ENCODE data around the gene ZNF709. TPM values are rescaled to one million over a fixed set of nuclear protein-coding genes. Genes with fewer than 3 reads are reported as not detected.

The ZNF709 gene
- total and polyA plus RNA-seq, 2 of the 13 experiments (the other 11 are each of a cell fraction or from before 2014, with no cell fraction given) = 1.5 to 3.9 TPM

DNA sequence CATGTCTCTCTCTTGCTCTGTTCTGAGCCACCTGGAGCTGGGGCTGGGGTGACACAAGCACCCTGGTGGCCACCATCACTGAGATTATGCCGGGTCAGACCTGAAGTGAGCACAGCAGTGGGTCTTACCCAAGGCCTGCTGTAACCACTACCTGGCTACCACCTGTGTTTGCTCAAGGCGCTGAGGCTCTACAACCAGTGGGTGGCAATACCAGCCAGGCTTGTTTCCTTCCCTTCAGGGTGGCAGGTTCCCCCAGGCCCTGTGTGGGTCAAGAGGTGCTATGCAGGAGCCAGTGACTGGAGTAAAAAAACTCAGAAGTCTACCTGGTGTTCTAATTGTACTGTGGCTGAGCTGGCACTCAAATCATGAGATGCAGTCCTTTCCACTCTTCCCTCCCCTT is 35.8 kb downstream of the ZNF709 start (continued):
- no peak for TF ChIP-seq YY1 (IDR thresholded peaks at IDR 0.05; ENCODE audit: insufficient read depth, insufficient replicate concordance, low read depth, low read length)
- TF ChIP-seq, protein P1, sequence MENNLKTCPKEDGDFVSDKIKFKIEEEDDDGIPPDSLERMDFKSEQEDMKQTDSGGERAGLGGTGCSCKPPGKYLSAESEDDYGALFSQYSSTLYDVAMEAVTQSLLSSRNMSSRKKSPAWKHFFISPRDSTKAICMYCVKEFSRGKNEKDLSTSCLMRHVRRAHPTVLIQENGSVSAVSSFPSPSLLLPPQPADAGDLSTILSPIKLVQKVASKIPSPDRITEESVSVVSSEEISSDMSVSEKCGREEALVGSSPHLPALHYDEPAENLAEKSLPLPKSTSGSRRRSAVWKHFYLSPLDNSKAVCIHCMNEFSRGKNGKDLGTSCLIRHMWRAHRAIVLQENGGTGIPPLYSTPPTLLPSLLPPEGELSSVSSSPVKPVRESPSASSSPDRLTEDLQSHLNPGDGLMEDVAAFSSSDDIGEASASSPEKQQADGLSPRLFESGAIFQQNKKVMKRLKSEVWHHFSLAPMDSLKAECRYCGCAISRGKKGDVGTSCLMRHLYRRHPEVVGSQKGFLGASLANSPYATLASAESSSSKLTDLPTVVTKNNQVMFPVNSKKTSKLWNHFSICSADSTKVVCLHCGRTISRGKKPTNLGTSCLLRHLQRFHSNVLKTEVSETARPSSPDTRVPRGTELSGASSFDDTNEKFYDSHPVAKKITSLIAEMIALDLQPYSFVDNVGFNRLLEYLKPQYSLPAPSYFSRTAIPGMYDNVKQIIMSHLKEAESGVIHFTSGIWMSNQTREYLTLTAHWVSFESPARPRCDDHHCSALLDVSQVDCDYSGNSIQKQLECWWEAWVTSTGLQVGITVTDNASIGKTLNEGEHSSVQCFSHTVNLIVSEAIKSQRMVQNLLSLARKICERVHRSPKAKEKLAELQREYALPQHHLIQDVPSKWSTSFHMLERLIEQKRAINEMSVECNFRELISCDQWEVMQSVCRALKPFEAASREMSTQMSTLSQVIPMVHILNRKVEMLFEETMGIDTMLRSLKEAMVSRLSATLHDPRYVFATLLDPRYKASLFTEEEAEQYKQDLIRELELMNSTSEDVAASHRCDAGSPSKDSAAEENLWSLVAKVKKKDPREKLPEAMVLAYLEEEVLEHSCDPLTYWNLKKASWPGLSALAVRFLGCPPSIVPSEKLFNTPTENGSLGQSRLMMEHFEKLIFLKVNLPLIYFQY (CRISPR knock-in tag; IDR thresholded peaks at IDR 0.05; ENCODE audit: borderline replicate concordance) = no peak
- TF ChIP-seq NFIC (IDR thresholded peaks at IDR 0.05; ENCODE audit: low read length) = no peak
- no peak for TF ChIP-seq MED1 (CRISPR knock-in tag; IDR thresholded peaks at IDR 0.05)
- TF ChIP-seq, protein P2, sequence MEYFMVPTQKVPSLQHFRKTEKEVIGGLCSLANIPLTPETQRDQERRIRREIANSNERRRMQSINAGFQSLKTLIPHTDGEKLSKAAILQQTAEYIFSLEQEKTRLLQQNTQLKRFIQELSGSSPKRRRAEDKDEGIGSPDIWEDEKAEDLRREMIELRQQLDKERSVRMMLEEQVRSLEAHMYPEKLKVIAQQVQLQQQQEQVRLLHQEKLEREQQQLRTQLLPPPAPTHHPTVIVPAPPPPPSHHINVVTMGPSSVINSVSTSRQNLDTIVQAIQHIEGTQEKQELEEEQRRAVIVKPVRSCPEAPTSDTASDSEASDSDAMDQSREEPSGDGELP (IDR thresholded peaks at IDR 0.05; ENCODE audit: borderline replicate concordance, low read depth) = peak; percentile 54; the same call in 1 of the 2 replicates
- TF ChIP-seq RBM22 (optimal IDR thresholded peaks at IDR 0.05; ENCODE audit: low read length) = no peak
- TF ChIP-seq FOXA1 (IDR thresholded peaks at IDR 0.05) = no peak
- TF ChIP-seq FOXA1 (CRISPR knock-in tag; IDR thresholded peaks at IDR 0.05) = peak; percentile 92
- TF ChIP-seq ZNF543 (CRISPR knock-in tag; IDR thresholded peaks at IDR 0.05) = no peak
- TF ChIP-seq, protein P3, sequence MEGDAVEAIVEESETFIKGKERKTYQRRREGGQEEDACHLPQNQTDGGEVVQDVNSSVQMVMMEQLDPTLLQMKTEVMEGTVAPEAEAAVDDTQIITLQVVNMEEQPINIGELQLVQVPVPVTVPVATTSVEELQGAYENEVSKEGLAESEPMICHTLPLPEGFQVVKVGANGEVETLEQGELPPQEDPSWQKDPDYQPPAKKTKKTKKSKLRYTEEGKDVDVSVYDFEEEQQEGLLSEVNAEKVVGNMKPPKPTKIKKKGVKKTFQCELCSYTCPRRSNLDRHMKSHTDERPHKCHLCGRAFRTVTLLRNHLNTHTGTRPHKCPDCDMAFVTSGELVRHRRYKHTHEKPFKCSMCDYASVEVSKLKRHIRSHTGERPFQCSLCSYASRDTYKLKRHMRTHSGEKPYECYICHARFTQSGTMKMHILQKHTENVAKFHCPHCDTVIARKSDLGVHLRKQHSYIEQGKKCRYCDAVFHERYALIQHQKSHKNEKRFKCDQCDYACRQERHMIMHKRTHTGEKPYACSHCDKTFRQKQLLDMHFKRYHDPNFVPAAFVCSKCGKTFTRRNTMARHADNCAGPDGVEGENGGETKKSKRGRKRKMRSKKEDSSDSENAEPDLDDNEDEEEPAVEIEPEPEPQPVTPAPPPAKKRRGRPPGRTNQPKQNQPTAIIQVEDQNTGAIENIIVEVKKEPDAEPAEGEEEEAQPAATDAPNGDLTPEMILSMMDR (CRISPR knock-in tag; IDR thresholded peaks at IDR 0.05) = peak; percentile 68
